Stimulated activated CD8-positive, alpha-beta memory T cell treated with anti-CD3 and anti-CD28 coated beads, Interleukin-15, amount 100 ng/mL, for 4 hours (primary cell): ENCODE results near the gene RNASE1.
"Not testable (repeated sequence)": the region's sequence is repeated elsewhere in the genome, so short reads cannot be mapped to it uniquely, and the experiment has no call there.

Source experiments
- DNase-seq, 2 donors: peaks; one replicate each; pipeline ENCODE4 v3.0.0-alpha.2; 2020; ENCODE audit warnings: low read depth in 2 of 2

The RNASE1 gene

DNA sequence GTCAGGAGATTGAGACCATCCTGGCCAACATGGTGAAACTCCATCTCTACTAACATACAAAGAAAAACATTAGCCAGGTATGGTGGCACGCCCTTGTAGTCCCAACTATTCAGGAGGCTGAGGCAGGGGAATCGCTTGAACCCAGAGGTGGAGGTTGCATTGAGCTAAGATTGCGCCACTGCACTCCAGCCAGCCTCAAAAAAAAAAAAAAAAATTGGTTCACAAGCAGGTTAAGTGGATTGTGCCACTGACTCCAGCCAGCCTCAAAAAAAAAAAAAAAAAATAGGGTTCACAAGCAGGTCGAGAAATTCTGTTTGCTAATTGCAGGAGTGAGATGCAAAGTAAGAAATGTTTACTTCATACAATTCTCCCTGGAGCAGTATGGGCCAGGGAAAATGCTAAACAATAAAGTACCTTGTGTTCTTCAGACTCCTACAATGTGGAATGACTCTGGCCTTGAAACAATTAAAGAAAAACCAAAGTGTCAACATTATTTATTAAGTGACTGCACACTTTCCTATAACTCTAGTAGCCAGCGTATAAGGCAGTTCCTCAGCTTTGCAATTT is 28.3 kb downstream of the RNASE1 start:
- DNase-seq, result no peak

DNA sequence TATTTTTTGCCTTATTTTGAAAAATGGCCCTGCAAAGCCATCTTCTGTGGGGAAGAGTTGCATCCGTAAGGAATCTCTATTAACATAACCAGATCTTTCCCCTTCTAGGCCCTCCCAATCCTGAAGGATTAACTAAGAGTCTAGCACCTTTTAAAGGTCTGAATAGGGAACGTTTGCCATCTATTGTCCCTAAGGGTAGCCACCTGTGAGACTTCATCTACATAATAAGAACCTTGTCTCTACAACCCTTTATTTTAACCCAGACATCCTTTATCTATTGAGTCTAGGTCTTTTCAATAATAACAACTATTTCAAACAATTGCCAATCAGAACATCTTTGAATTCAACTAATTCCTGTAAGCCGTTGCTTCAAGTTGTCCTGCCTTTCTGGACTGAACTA is 30.0 kb downstream of the RNASE1 start:
- no peak for DNase-seq

DNA sequence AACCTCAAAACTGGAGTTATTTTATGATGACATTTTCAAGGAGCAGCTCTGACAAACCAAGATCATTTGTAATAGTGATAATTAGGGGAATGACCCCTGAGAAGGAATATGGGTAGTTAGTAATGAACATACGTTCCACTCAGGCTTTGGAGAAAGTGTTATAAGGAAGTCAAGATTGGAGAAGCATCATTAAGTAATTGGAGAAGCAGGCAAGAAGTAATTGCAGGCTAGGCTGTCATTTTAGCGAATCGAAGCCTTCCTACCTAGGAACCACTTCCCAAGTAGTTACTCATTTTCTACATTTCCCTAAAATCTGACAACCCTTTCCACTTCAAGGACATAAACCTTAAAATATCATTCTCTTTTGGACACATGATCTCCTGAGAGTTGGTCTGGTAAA is 33.2 kb downstream of the RNASE1 start:
- no peak for DNase-seq

DNA sequence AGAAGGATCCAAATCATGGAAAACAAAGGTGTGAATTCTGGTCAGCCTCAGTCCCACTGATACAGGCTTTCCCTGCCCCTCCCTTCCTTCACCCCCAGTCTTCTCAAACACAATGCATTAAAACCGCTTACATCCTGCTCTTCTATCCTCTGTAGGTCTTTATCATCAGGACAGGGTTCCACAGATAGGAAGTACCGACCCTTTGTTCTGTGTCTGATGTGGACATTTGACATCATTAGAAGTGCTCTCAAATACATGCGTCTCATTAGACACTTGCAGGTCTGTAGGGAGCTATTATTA is 34.1 kb downstream of the RNASE1 start:
- no peak for DNase-seq

DNA sequence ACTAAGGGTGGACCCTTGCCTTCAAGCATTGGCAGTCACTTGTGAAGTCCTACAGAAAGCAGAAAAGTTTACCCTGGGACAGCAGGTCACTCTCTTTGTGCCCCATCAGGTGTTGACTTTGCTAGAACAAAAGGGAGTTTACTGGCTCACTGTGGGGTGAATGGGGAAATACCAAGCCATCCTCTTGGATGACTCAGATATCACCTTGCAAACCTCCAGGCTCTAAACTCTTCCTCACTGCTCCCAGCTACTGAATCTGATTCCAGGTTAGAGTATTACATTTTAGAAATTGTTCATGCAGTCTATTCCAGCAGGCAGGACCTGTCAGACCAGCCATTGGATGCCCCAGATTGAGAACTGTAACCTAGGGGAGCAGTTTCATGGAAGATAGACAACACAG is 41.7 kb downstream of the RNASE1 start:
- no peak for DNase-seq

DNA sequence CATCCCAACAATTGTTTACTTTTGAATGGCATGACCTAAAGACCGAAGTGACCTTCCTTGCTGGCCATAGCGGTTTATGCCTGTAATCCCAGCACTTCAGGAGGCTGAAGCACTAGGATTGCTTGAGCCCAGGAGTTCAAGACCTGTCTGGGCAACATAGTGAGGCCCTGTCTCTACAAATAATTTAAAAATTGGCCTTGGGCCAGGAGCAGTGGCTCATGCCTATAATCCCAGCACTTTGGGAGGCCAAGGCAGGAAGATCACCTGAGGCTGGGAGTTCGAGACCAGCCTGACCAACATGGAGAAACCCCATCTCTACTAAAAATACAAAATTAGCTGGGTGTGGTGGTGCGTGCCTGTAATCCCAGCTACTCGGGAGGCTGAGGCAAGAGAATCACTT is 43.2 kb downstream of the RNASE1 start:
- DNase-seq, result not testable (repeated sequence)

DNA sequence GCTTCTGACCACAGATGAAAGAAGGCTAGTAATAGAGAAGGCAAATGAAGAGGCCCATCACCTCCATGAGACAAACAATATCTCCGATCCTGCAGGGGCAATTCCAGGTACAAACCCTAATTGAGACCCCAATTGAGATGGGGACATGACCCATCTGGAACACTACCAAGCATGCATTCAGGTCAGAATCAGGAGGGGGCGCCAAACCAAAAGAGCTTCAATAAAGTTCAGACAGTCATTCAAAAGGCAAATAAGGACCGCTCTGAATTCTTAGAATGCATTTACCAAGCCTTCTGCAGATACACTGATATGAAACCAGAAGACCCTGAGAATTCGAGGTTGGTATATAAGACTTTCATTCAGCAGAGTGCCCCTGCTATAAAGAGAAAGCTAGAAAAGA is 44.7 kb downstream of the RNASE1 start:
- DNase-seq, result no peak

DNA sequence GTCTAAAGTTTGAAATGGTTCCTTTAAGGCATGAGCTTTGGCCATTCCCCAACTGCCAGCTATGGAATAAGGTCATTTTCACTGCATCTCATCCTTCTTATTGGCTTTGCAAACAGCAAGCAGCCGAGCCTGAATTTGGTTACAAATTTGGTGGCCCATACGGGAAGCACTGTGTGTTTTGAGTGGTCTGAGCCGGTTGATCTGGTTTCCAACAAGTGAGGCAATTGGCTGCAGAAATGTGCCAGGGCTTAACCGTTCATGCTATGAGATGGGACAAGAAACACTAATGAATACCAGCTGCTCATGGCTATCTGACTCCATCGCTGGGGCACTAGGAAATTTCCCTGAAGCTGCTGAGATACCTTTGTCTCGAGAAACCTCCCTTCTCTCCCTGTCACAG is 47.6 kb downstream of the RNASE1 start:
- no peak for DNase-seq

DNA sequence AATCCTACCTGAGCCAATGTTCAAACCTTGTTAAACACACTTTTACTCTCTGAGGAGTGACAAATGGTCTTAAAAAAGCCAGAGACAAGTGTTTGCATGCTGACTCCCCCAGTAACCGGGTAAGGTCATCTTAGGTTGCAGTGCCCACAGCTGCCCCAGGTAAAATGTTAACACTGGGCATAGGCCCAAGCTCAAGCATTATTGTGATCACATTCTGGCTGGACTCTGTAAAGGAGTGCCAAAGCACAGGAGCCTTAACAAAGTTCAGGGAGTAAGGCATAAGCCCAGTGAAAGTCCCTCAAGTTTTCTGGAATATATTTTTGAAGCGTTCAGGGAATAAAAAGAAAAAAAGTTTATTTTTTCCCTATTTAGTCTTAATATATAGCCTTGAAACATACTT is 48.3 kb downstream of the RNASE1 start:
- no peak for DNase-seq

DNA sequence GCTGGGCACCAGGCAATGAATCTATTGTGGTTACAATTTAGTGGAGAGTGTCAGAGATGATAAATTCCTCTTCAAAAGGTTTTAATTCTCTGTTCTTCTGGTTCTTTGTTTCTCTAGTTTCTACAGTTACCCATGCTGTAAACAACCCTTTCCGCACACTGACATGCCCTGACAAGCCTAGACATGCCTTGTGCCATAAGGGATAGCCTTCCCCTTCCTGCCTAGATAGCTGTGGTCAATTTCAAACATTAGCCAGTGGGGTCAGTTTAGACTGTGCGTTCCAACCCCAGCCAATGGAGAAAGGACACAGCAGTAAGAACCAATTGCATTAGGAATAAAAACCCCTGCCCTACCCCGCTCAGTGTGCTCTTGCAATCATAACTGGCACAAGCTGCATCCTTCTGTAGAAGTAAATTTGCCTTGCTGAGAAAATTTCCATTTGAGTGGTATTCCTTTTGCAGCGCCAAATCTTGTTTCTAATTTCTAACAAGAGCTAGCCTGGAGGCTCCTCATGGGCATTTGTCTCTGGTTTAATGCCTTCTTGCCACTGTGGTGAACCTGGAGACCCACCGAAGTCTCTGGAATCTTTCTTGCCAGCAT is 50.6 kb downstream of the RNASE1 start:
- no peak for DNase-seq
